ENCODE data around the gene TENM3. TPM values are rescaled to one million over a fixed set of nuclear protein-coding genes. Genes with fewer than 3 reads are reported as not detected.

Gene TENM3
- total and polyA plus RNA-seq, 2 donors (not counting 3 experiments of a cell fraction or from before 2014, with no cell fraction given) = 3.2 to 6.2 TPM

DNA sequence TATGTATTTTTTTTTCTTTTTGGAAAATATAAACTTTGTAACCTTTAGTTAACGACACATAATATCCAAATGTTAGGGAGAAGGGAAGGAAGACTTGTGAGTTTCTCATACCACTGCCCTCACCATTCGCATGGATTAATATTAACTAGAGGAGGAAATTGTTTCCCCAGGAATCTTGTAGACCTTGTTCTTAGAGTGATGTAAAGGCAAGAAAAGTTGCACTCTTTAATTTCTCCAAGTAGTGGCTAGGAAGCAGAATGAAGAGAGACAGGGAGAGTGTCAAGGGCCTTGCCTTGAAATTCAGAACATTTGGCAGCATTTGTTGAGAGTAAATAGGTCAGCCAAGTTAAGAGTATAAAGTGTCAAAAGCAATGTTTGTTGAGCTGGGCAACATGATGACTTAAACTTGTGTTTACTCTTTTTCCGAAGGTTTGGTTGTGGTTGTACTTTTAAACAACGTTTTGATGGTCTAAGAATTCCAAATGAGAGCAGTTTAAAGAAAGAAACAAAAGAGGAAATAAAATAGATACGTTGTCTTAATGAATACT lies 105.7 kb downstream of the TENM3 start:
- no peak for TF ChIP-seq FOS (IDR thresholded peaks at IDR 0.05; ENCODE audit: borderline replicate concordance, insufficient read depth, low read length)
- no peak for TF ChIP-seq MAX (IDR thresholded peaks at IDR 0.05; ENCODE audit: insufficient read depth, insufficient read length)
- no peak for TF ChIP-seq GATA2 (IDR thresholded peaks at IDR 0.05; ENCODE audit: insufficient read depth, insufficient read length, low read depth, low read length)
- TF ChIP-seq POLR2A (IDR thresholded peaks at IDR 0.05; ENCODE audit: low read depth, low read length) = no peak
- no peak for TF ChIP-seq EZH2 (IDR thresholded peaks at IDR 0.05; ENCODE audit: borderline replicate concordance, low read depth, low read length, severe bottlenecking)
- TF ChIP-seq CTCF (IDR thresholded peaks at IDR 0.05; ENCODE audit: extremely low read depth in 1 of 2, insufficient read depth in 1 of 2, low read depth in 1 of 2, low read length in 2 of 2) = no peak
- no peak for TF ChIP-seq POLR2AphosphoS5 (IDR thresholded peaks at IDR 0.05; ENCODE audit: insufficient read depth, low read depth, low read length)
- no peak for TF ChIP-seq JUN (IDR thresholded peaks at IDR 0.05; ENCODE audit: borderline replicate concordance, insufficient read depth, insufficient read length, low read depth)
- no peak for TF ChIP-seq MYC (IDR thresholded peaks at IDR 0.05; ENCODE audit: low read depth, low read length)
- no peaks in the 10 kb centered on the region for H3K36me3 ChIP-seq (ENCODE audit: control insufficient read depth in 2 of 2, extremely low read depth in 1 of 2, insufficient read depth in 2 of 2, low read length in 2 of 2)
- FAIRE-seq (no peak), DNase-seq (ENCODE audit: low read depth, low spot score) (no peak)
- CTCF ChIA-PET = no interaction called here
- POLR2A ChIA-PET = no interaction called here
- H3K4me2 ChIP-seq (ENCODE audit: insufficient read depth, low read length) = no peak overlapping the region
- H3K79me2 ChIP-seq (ENCODE audit: control insufficient read depth, insufficient read depth, low read length) = no peaks in the 10 kb centered on the region
- H3K27ac ChIP-seq (ENCODE audit: insufficient read depth, low read depth, low read length) = no peak overlapping the region
- dilution Hi-C loops (cut with MboI; ENCODE audit: extremely low pct_ligation_motif_present, low sequenced_read_pairs) = no loop called here
- H3K9me1 ChIP-seq (replicated peaks; ENCODE audit: control insufficient read depth, extremely low read depth, insufficient read depth, low read length) = no peaks in the 10 kb centered on the region
- BruUV-seq (replicated peaks) = no TSS peak
- H4K20me1 ChIP-seq (replicated peaks; ENCODE audit: control insufficient read depth, extremely low read depth, insufficient read depth, low read length) = no peaks in the 10 kb centered on the region
- no peak overlapping the region for H3K9ac ChIP-seq (replicated peaks; ENCODE audit: extremely low read depth, insufficient read depth, low read length)
- intact Hi-C loops (cut with micrococcal nuclease) = no loop called here
- H3K9me3 ChIP-seq (replicated peaks; ENCODE audit: control insufficient read depth, insufficient read depth, low read length) = no peaks in the 10 kb centered on the region
- no peaks in the 10 kb centered on the region for H3K4me1 ChIP-seq (ENCODE audit: control insufficient read depth, extremely low read depth, insufficient read depth, low read length)
- H3K4me3 ChIP-seq (replicated peaks in 1 of 3; ENCODE audit: insufficient read depth in 1 of 3, low read depth in 1 of 3, low read length in 3 of 3) = no peak overlapping the region
- H2AFZ ChIP-seq (ENCODE audit: low read depth, low read length) = no peak overlapping the region
- no peaks in the 10 kb centered on the region for H3K27me3 ChIP-seq (ENCODE audit: control insufficient read depth in 2 of 2, insufficient read depth in 2 of 2, low read length in 2 of 2)
